ENCODE data around the gene CDK14.

CDK14 gene

GRCh38 chr7:91031757-91032156 is 435.6 kb downstream of the CDK14 start:
- DNase-seq, result no peak

- no peak for DNase-seq
These were observed 437.5 kb downstream of the CDK14 start for GRCh38 chr7:91033574-91033973.

GRCh38 chr7:91034459-91035368 is 438.6 kb downstream of the CDK14 start:
- no peak for DNase-seq

GRCh38 chr7:91039033-91039432 is 442.9 kb downstream of the CDK14 start:
- no peak for DNase-seq

- DNase-seq, result no peak
These were observed 445.0 kb downstream of the CDK14 start for GRCh38 chr7:91041141-91041540.

- no peak for DNase-seq
These were observed 445.9 kb downstream of the CDK14 start for GRCh38 chr7:91041901-91042484.

GRCh38 chr7:91043186-91043585 is 447.1 kb downstream of the CDK14 start:
- DNase-seq, result no peak

- no peak for DNase-seq
These were observed 448.0 kb downstream of the CDK14 start for GRCh38 chr7:91043924-91044645.

- no peak for DNase-seq
These were observed 449.5 kb downstream of the CDK14 start for GRCh38 chr7:91045606-91046005.

GRCh38 chr7:91046322-91047089 is 450.4 kb downstream of the CDK14 start:
- no peak for DNase-seq

GRCh38 chr7:91047636-91048035 is 451.5 kb downstream of the CDK14 start:
- DNase-seq, result no peak

GRCh38 chr7:91050677-91051076 is 454.6 kb downstream of the CDK14 start:
- no peak for DNase-seq

GRCh38 chr7:91051966-91052365 is 455.8 kb downstream of the CDK14 start:
- DNase-seq, result no peak

- DNase-seq, result no peak
These were observed 458.3 kb downstream of the CDK14 start for GRCh38 chr7:91054374-91054773.

GRCh38 chr7:91055219-91055618 is 459.1 kb downstream of the CDK14 start:
- no peak for DNase-seq

GRCh38 chr7:91062713-91063112 is 466.6 kb downstream of the CDK14 start:
- DNase-seq, result no peak

- no peak for DNase-seq
These were observed 467.9 kb downstream of the CDK14 start for GRCh38 chr7:91064052-91064451.

- DNase-seq, result no peak
These were observed 468.8 kb downstream of the CDK14 start for GRCh38 chr7:91064938-91065337.

- no peak for DNase-seq
These were observed 470.5 kb downstream of the CDK14 start for GRCh38 chr7:91066627-91067026.

GRCh38 chr7:91067242-91067641 is 471.1 kb downstream of the CDK14 start:
- no peak for DNase-seq

GRCh38 chr7:91068136-91068795 is 472.1 kb downstream of the CDK14 start:
- DNase-seq, result no peak

- DNase-seq, result no peak
These were observed 473.0 kb downstream of the CDK14 start for GRCh38 chr7:91069146-91069545.
